ENCODE measurements around the gene SLC47A2.

Gene SLC47A2

DNA sequence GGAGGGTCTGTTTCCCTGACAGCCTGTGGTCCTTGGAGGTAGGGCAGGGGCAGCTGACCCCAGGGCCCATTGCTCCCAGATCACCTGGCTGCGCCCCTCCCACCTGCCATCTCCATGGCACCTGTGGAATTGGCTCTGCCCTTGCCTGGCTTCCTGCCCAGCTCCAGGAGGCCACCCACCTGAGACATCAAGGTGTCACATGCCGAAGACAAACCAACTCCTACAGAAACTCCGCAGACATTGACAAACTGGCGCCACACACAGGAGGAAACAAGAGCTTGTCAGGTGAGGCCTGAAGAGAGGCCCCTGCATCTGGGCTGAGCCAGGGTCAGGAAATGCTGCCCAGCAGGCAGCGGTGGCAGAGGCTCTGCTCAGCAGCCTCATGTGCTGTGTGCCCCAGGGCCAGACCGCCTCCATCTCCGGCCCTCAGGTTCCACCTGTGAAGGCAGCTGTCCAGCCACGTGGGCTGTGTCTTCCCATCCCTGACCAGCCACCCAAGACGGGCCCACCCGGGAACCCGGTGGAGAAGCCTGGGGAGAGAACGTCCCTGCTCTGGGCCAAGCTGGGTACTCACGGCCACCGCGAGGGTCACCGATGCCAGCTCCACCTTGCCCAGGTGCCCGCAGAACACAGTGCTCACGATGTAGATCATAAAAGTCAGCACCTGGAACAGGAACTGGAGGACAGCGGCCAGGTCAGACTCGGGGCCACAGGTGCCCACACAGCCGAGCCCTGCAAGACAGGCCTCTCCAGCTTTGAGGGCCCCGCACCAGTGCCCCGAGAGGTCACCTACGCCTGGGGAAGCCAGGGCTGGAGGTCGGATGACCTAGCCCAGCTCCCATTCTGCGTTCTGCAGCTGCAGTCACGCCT lies 1.6 kb downstream of the SLC47A2 start:
- DNase-seq (ENCODE audit: low read depth, low spot score), result no peak
- H3K4me3 ChIP-seq (ENCODE audit: low read depth, low read length), result no peak overlapping the region
- in situ Hi-C loops (cut with HindIII; ENCODE audit: low sequenced_read_pairs), result no loop called here
- TF ChIP-seq, protein P1, sequence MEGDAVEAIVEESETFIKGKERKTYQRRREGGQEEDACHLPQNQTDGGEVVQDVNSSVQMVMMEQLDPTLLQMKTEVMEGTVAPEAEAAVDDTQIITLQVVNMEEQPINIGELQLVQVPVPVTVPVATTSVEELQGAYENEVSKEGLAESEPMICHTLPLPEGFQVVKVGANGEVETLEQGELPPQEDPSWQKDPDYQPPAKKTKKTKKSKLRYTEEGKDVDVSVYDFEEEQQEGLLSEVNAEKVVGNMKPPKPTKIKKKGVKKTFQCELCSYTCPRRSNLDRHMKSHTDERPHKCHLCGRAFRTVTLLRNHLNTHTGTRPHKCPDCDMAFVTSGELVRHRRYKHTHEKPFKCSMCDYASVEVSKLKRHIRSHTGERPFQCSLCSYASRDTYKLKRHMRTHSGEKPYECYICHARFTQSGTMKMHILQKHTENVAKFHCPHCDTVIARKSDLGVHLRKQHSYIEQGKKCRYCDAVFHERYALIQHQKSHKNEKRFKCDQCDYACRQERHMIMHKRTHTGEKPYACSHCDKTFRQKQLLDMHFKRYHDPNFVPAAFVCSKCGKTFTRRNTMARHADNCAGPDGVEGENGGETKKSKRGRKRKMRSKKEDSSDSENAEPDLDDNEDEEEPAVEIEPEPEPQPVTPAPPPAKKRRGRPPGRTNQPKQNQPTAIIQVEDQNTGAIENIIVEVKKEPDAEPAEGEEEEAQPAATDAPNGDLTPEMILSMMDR (IDR thresholded peaks at IDR 0.05; ENCODE audit: low read depth, low read length), result no peak

DNA sequence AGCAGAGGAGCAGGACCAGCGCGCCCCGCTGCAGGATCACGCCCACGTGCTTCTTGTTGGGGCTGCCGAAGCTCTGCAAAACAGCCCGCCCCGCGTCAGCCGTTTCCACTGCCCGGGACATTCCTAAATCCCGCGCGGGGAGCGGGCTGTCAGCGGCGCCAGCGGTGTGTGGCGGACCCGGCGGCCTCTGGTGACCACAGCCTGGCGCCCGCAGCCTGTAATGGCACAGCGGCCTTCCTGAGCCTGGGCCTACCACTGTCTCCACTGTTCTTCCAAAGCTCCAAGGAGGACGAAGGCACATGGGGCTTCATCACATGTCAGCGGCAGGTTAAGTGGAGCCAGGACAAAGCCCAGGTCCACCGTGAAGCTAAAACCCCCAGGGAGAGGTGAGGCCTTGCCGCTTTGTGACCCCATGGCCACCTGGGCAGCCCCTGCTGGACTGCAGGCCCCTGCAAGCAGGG lies 2.5 kb downstream of the SLC47A2 start:
- TF ChIP-seq, protein P1 (IDR thresholded peaks at IDR 0.05; ENCODE audit: low read depth, low read length), result no peak
- H3K4me3 ChIP-seq (ENCODE audit: low read depth, low read length), result no peak overlapping the region
- in situ Hi-C loops (cut with HindIII; ENCODE audit: low sequenced_read_pairs), result no loop called here
- no peak for DNase-seq (ENCODE audit: low read depth, low spot score)

DNA sequence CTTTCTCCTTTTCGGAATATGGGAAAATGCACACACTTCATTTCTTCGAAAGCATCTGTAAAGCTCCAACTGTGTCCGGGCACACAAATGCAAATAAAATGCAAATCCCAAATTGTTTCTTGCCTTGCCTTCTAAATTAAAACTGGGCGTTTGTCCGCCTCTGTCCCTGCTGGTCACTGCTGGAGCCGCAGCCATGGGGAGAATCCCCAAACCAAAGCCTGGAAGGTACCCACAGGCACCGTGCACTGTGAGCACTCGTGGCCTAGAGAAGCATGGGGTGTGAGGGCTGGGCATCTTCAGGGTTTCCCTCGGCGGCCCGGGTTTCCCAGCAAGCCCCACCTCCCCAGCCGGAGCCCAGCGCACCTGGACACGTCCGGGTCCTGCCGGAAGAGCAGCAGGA lies 2.9 kb downstream of the SLC47A2 start:
- in situ Hi-C loops (cut with HindIII; ENCODE audit: low sequenced_read_pairs), result no loop called here
- no peak for DNase-seq (ENCODE audit: low read depth, low spot score)
- TF ChIP-seq, protein P1 (IDR thresholded peaks at IDR 0.05; ENCODE audit: low read depth, low read length), result peak; percentile 25
- H3K4me3 ChIP-seq (ENCODE audit: low read depth, low read length), result no peak overlapping the region

DNA sequence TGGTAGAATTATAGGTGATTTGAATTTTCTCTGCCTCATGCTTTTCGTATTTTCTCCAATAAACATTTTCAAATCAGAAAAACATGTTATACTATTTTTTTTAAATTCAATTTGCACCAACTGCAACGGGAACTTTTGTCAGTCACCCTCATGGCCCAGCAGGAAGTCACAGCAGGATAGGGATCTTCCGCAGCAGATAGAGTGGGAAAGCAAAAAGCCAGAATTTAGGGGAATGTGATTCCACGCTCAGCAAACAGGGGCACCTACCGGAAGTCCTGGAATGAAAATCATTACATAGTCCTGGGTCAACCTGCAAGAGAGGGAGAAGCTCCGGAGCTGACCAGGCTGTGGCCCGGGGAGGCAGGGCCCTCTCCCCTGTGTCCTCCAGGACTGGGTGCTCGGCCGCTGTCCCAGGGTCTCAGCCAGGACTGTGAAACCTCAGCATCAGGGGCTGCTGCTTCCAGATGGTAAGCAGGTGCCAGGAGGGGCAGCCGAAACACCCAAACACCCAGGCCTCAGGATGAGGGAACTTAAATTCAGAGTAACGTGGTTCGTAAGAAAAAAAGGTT lies 3.9 kb downstream of the SLC47A2 start:
- H3K4me3 ChIP-seq (ENCODE audit: low read depth, low read length), result no peak overlapping the region
- in situ Hi-C loops (cut with HindIII; ENCODE audit: low sequenced_read_pairs), result no loop called here
- DNase-seq (ENCODE audit: low read depth, low spot score), result no peak
- TF ChIP-seq, protein P1 (IDR thresholded peaks at IDR 0.05; ENCODE audit: low read depth, low read length), result no peak

DNA sequence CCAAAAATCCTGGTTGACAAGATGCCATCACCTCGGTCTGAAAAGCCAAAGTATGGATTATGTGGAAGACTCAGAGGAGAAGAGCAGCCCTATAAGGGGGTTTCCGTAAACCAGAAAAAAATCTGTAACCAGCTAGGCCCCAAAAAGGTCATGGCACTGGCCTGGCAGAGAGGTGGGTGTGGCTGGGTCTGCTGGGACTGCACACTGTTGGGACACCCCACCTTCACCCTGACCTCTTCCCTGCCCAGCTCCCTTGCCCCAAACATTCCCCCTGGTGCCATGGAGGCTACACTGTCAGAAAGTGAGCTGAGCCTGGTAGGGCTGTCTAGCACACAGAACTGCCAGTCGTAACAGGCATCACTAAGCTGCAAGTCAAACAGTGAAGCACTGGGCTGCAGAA lies 6.5 kb downstream of the SLC47A2 start:
- TF ChIP-seq, protein P1 (IDR thresholded peaks at IDR 0.05; ENCODE audit: low read depth, low read length), result no peak
- DNase-seq (ENCODE audit: low read depth, low spot score), result no peak
- in situ Hi-C loops (cut with HindIII; ENCODE audit: low sequenced_read_pairs), result no loop called here
- H3K4me3 ChIP-seq (ENCODE audit: low read depth, low read length), result no peak overlapping the region

DNA sequence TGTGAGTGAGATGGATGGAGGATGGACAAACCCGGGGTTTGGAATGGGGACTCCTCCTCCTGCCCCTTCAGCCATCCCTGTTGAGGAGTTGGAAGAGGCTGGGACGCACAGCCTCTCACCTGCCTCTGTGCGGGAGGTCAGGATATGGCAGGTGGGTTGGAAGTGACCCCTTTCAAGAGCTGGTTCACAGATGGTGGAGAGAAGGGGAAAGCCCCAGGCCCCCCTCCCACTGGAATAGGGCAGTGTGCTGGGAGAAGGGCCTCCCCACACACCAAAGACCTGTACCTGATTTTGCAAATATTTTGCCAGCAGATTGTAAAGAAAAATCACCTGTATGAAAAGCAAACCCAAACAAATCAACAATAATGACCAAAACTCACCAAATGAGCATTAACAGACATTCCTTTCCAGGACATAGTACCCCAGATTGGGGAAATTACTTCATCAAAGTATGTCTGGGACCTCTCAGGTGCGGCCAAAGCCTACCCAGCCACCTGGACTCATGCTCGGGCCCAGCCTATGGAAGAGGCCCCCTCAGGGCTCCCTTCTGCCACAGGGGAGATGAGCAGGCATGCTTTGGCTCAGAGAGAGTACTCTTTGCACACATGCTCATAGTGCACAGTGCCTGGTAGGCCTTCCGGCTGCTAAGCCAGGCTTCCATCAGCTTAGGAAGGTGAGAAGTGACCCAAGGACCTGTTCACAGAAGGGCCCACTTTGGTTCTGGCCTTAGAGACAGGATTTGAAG lies 7.8 kb downstream of the SLC47A2 start:
- TF ChIP-seq, protein P1 (IDR thresholded peaks at IDR 0.05; ENCODE audit: low read depth, low read length), result no peak
- H3K4me3 ChIP-seq (ENCODE audit: low read depth, low read length), result no peak overlapping the region
- in situ Hi-C loops (cut with HindIII; ENCODE audit: low sequenced_read_pairs), result no loop called here
- DNase-seq (ENCODE audit: low read depth, low spot score), result no peak

Measured in astrocyte of the spinal cord (primary cell).